GM18508 (cell line): Measurements from ENCODE around the gene IRAK4.

Experiments
- ATAC-seq: cut with Tn5 transposase; IDR thresholded peaks from one replicate; pipeline ENCODE4 v1.9.1; 2021; ENCODE audit warnings: moderate number of reproducible peaks; ENCODE audit not compliant: insufficient read depth, unreplicated experiment

IRAK4 gene

GRCh38 chr12:43835264-43835655 lies 76.5 kb downstream of the IRAK4 start:
- no peak for ATAC-seq

GRCh38 chr12:43835656-43836474 lies 77.1 kb downstream of the IRAK4 start, which contains the start of gene TMEM117:
Gene TMEM117 (plus strand): TSS chr12:43836081.
- ATAC-seq: peak; percentile 53

DNA sequence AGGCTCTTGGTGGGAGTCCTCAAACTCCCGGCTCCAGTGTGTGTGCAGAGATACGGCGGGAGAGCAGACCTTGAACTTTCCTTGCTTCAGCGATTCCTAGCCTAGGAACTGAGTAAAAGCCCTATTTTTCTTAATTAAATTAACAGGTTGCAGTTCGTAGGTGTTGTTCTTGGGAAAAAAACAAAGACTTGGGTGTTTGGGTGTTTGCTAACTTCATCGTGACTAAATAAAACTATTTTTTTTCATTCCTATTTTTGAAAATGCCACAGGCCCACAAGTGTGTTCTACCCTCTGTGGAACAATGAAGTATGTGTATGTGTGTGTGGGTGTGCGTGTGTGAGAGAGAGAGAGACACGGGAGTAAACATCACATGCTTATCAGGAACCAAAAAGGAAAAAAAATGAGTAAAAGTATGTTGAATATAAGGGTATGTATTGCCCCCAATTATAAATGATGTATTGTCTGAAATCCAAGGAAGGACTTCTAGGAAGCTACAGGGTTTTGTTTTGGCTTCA lies 77.8 kb downstream of the IRAK4 start:
- peak; percentile 20 for ATAC-seq
